Fibroblast of mammary gland (primary cell): ENCODE measurements around the gene SEPTIN10.

Source experiments
- DNase-seq: peaks from one replicate; pipeline ENCODE4 v3.0.0-alpha.2; 2010; ENCODE audit warnings: low read depth
- H3K4me3 ChIP-seq: 2 replicates; pipeline ENCODE4 v1.5.1; 2011; ENCODE audit warnings: low read depth, mild to moderate bottlenecking, low read length, moderate library complexity; ENCODE audit not compliant: control insufficient read depth
- TF ChIP-seq, protein P1 (sequence below): conservative IDR thresholded peaks from 2 replicates; pipeline ENCODE4 v1.5.1; 2011; ENCODE audit warnings: low read depth, low read length, inconsistent platforms; ENCODE audit not compliant: control insufficient read depth, insufficient read depth

Gene SEPTIN10

GRCh38 chr2:109575373-109575772 is 38.4 kb downstream of the SEPTIN10 start:
- TF ChIP-seq, protein P1, sequence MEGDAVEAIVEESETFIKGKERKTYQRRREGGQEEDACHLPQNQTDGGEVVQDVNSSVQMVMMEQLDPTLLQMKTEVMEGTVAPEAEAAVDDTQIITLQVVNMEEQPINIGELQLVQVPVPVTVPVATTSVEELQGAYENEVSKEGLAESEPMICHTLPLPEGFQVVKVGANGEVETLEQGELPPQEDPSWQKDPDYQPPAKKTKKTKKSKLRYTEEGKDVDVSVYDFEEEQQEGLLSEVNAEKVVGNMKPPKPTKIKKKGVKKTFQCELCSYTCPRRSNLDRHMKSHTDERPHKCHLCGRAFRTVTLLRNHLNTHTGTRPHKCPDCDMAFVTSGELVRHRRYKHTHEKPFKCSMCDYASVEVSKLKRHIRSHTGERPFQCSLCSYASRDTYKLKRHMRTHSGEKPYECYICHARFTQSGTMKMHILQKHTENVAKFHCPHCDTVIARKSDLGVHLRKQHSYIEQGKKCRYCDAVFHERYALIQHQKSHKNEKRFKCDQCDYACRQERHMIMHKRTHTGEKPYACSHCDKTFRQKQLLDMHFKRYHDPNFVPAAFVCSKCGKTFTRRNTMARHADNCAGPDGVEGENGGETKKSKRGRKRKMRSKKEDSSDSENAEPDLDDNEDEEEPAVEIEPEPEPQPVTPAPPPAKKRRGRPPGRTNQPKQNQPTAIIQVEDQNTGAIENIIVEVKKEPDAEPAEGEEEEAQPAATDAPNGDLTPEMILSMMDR, result no peak
- no peak for DNase-seq
- H3K4me3 ChIP-seq, result no peak overlapping the region

- DNase-seq, result no peak
- TF ChIP-seq, protein P1, result no peak
- no peak overlapping the region for H3K4me3 ChIP-seq
Observed at GRCh38 chr2:109563980-109564550, 49.7 kb downstream of the SEPTIN10 start.

DNA sequence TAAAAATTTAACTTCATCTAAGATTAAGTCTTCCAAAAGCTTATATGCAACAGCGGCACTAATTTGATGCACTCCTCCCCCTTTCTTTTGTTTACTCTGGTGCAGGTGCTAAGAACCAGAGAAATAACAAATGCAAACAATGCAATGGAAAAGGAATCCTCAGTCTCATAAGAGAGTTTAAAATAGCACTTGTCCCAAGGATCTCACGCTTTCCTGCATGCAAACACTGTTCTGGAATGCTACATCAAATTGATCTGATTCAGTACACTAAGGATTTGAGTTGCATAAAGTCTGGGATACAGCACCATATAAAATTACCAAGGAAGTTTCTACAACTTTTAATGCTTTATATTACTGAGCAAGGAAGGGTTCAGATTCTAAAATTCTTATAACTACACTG is 50.5 kb downstream of the SEPTIN10 start:
- TF ChIP-seq, protein P1, result no peak
- no peak for DNase-seq
- no peak overlapping the region for H3K4me3 ChIP-seq

- peak; percentile 14 for DNase-seq
- H3K4me3 ChIP-seq, result no peak overlapping the region
- TF ChIP-seq, protein P1, result no peak
Observed at GRCh38 chr2:109562421-109562820, 51.3 kb downstream of the SEPTIN10 start.

GRCh38 chr2:109560265-109560664 is 53.5 kb downstream of the SEPTIN10 start:
- DNase-seq, result peak; percentile 26
- TF ChIP-seq, protein P1, result no peak
- H3K4me3 ChIP-seq, result no peak overlapping the region

DNA sequence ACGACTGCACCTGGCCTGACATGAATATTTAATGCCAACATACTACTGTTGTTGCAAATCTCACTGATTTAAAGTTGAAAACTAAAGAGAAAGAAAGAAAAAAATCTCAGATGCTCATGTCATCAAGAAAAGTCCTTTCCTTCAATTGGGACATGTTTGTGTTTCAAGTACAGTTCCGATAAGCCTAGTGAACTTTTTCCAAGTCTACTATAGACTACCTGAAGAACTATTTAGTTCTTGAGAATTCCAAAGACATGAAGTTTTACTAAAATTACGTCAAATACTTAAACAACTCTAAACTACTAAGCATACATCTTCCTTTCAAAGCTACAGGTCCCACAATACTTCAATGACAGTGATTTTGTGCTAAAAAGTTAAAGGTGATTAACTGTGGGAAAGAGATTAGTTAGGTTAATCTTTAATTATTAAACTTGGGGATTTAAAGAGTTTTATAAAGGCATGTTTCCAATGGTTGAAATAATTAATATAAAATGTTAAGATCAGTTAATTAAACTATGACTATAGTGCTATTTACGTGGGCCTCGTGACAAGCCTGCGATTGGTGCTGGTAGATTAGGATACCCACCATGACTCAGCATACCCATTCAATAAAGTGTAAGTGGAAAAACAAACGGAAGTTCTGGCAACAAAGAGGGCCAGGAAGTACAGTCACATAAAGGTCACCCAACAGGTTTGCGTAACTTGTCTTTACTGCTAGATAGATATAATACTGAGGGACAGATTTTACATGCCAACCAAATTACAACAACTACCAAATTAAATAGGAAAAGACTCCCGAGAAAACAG is 55.5 kb downstream of the SEPTIN10 start:
- H3K4me3 ChIP-seq, result no peak overlapping the region
- peak; percentile 85 for DNase-seq
- TF ChIP-seq, protein P1, result no peak
